Hematopoietic multipotent progenitor cell treated with erythropoietin and hydrocortisone succinate and interleukin-3 and kit ligand, for 17 days (in vitro differentiated cells): ENCODE measurements around the gene TMEM186.
A peak's percentile ranks its signal among the peaks of the same experiment; 100 is the strongest.
"Not testable (repeated sequence)": the region's sequence is repeated elsewhere in the genome, so short reads cannot be mapped to it uniquely, and the experiment has no call there.

Source experiments
- DNase-seq: peaks from one replicate; pipeline ENCODE4 v3.0.0-alpha.2; 2015; ENCODE audit warnings: low spot score

TMEM186 gene

GRCh38 chr16:8797364-8798173 is at the start of gene TMEM186, which contains the start of gene PMM2:
TMEM186 (minus strand) TSS chr16:8797639; CDS start chr16:8797614, 25 bp downstream.
PMM2 (plus strand) TSS chr16:8797839; CDS start chr16:8797883, 44 bp downstream.
- peak; percentile 92 for DNase-seq

- DNase-seq, result no peak
Measured at GRCh38 chr16:8847145-8847544, 49.7 kb upstream of the TMEM186 start.

- no peak for DNase-seq
Measured at GRCh38 chr16:8846401-8846932, 49.0 kb upstream of the TMEM186 start.

GRCh38 chr16:8845699-8846298 is 48.4 kb upstream of the TMEM186 start:
- DNase-seq, result no peak

- DNase-seq, result not testable (repeated sequence)
Measured at GRCh38 chr16:8843296-8843695, 45.9 kb upstream of the TMEM186 start.

GRCh38 chr16:8842016-8842415 is 44.6 kb upstream of the TMEM186 start:
- DNase-seq, result not testable (repeated sequence)

GRCh38 chr16:8837594-8837993 is 40.2 kb upstream of the TMEM186 start:
- DNase-seq, result not testable (repeated sequence)

- not testable (repeated sequence) for DNase-seq
Measured at GRCh38 chr16:8836797-8837196, 39.4 kb upstream of the TMEM186 start.

GRCh38 chr16:8832717-8833105 is 35.3 kb upstream of the TMEM186 start:
- DNase-seq, result no peak

GRCh38 chr16:8831871-8832716 is 34.7 kb upstream of the TMEM186 start:
- no peak for DNase-seq

- no peak for DNase-seq
Measured at GRCh38 chr16:8831450-8831849, 34.0 kb upstream of the TMEM186 start.

- DNase-seq, result no peak
Measured at GRCh38 chr16:8828541-8829165, 31.2 kb upstream of the TMEM186 start.

GRCh38 chr16:8826278-8826879 is 28.9 kb upstream of the TMEM186 start:
- DNase-seq, result no peak

GRCh38 chr16:8822403-8822802 is 25.0 kb upstream of the TMEM186 start:
- no peak for DNase-seq

- no peak for DNase-seq
Measured at GRCh38 chr16:8819411-8820034, 22.1 kb upstream of the TMEM186 start.

- DNase-seq, result no peak
Measured at GRCh38 chr16:8818504-8819270, 21.2 kb upstream of the TMEM186 start.

GRCh38 chr16:8816967-8817655 is 19.7 kb upstream of the TMEM186 start:
- DNase-seq, result no peak

GRCh38 chr16:8814095-8814806 is 16.8 kb upstream of the TMEM186 start:
- DNase-seq, result no peak
